CD4-positive, alpha-beta T cell treated with Interleukin-12 subunit alpha and Interleukin-12 subunit beta, for 1 hour (primary cell): ENCODE measurements around the gene HDGF.

ENCODE experiments used
- DNase-seq: peaks from one replicate; pipeline ENCODE4 v3.0.0-alpha.2; 2020

Gene HDGF

DNA sequence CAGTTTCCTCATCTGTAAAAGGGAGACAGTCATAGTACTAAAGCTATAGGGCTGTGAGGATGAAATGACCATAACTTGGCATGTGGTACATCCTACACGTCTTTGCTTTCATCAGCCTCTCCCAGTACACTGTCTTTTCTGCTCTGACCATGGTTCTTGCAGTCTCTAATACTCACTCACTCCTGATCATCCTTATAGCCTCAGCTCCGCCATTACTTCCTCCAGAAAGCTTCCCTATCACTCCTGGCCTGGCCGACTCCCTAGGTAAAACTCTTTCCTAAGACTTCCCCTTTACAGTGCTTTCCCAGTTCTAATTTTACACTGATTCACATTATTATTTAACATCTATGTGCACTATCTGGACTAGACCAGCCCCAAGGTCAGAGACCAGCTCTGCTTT lies 5.6 kb downstream of the HDGF start:
- no peak for DNase-seq

DNA sequence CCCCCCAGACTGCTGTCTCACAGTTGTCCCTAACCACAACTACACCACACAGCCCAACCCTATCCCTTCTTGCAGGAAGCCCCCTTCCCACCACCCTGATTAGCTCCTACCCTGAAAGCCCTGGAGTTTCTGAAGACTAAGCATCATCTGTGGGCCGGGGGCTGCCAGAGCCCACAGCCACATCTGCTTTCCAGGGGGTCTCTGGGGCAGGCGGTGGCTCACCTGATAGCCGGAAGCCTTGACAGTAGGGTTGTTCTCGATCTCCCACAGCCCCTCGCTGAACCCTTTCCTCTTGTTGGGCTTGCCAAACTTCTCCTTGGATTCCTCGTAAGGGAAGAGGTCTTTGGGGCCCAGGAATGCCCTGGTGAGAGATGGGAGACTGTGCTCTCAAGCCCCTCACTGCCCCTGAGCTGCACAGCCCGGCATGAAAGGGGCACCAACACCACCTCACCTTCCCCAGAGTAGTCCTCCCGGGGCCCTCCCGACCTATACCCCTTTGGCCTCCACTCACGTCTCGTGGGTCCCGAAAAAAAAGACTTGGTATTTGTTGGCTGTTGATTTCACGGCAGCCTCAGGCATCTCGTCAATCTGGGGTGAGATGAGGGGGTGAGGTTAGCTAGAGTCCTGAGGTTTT lies 6.6 kb downstream of the HDGF start:
- DNase-seq: no peak

DNA sequence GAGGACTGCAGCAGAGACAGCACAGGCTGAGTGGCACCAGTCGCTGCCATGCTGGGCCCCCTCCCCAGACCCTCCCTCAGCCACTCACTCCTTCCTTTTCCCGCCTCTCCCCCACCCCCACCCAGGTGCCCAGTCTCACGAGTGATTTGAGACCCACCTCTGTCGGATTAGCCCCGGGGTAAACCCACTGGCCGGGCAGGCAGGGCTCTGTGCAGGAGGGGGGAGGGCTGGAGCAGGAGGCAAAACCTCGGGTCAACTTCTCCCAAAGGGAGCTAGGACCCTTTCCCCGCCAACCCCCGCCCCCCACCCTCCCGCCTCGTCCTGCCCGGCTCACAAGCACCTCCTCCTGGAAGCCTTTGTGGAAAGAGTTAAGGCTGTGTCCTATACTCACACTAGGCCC lies 7.1 kb downstream of the HDGF start:
- no peak for DNase-seq

DNA sequence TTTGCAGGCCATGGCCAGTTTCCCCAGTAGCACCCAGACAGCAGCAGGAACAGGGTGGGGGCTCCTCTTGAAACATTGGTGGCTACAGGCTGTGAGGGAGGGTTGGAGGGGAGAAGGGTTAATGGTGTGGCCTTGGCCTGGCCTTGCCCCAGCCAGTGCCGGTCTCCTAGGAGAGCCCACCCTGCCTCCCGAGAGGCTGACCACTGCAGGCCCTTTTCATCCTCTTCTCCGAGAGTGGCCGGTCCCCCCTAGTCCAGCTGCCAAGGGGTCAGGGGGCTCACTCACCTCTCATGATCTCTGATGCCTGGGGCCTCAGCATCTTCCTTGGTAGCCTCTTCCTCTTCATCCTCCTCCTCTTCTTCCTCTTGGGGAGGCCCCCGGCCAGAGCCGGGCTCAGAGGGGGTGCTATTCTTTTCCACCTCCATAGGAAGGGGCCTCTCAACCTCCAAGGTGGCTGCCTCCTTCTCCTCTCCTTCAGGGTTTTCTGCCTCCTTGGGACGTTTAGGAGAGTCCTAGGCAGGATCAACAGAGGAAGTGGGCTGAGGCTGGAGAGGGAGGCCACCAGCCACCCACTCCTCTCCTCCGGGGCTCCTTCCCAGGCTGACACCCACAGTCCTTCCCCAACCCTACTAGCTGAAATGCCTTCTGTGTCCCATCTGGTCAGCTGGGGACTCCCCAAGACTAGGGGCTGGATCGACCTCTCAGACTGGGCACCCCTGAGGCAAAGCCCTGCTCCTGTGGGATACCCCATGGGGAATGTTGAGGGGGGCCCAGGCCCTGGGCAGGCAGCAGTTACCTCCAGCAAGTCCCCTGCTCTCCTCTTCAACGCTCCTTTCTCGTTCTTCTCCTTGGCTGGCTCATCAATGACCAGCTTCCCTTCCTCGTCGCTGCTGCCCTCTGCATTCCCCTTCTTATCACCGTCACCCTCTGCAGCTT lies 7.8 kb downstream of the HDGF start:
- no peak for DNase-seq

DNA sequence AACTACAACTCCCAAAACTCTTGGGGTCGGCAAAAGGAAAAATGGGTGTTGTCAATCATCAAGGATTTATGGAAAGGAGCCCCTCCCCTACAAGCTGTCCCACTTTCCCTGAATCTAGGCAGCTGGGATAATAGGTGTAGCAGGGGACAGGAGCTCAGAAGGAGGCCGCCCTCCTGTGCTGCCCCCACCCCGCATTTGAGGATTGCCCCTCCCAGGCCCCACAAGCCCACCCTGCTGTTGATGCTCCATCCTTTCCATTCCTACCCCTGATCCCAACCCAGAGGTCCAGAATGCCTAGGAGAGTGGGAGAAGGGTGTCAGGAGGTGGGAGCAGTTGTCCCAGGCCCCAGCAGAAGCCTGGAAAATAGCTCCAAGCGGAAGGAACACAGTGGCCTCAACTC lies 8.7 kb downstream of the HDGF start:
- DNase-seq: no peak

DNA sequence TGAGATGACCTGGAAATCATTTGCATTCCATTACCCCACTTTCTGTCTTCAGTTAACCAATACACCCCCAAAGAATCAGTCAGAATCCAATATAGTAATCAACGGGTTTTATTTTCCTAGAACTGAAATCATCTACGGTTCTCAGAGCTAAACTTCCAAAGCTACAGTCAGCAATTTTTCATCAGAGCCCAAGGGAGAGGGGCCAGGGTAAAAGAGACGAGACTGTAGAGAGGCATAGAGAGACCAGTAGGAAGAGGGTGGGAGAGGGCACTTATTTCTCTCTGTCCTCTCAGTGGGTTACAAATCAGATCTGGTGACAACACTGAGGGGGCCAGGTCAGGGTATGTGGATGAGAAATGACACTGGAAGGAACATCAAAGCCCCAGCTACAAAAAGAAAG lies 9.5 kb downstream of the HDGF start:
- no peak for DNase-seq

DNA sequence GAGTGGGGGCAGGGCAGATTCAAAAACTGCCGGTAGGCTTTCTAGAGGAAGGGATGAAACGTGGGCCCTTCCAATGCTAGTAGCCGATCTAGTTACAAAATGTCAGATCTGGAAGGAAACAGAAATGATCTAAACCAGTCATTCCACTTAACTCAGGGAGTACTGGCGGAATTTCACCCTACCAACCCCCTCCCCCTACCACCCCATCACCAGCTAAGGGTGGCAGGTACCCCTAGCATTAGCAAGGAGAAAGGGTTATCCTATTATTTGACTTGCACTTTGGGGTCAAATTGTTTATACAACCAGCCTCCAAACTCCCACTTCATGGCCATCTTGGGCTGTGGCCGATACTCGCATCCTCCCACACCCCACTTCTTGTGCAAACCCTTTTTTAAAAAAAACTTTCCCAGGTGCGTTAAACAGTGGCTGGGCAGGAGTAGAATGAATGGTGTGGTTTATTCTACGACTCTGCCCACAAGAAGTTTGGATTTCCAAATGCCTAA lies 9.9 kb downstream of the HDGF start:
- DNase-seq: no peak

DNA sequence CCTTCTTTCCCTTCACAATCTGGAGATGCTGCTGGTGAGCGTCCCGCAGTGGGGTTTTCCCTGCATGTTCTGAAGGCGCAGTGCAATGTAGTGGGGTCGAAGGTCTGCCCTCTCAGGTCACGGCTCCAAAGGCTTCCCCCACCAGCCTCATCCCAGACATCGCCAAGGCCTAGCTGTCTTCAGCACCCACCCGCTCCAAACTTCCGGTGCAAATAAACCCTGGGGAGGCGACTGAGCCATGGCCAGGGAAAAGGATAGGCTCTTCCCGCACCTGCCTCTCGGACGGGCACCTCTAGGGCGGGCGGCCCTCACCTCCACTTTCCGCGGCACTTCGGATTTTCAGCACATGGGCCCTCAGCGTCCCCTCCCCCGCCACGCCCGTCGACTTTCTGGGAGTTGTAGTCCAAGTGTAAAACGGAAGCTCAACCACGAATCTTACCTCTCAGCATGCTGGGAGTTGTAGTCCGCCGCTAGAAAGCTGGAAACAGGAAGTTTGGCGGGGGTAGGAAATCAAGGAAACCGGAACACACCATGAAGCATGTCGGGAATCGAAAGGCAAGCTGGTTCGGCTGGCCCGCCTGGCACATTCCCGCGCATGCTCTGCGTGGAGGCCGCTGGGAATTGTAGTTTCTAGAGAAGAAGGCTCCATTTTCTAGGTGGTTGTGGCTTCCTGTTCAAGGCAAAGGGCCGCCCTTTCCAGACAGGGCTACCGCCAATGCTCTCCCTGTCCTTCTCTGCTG lies 10.6 kb downstream of the HDGF start, which contains the start of gene MRPL24:
Gene MRPL24, minus strand, starts transcription at position 348 of the 740 bp plus-strand sequence. CDS start 2,384 bp downstream, outside the sequence.
- DNase-seq: peak; percentile 99

DNA sequence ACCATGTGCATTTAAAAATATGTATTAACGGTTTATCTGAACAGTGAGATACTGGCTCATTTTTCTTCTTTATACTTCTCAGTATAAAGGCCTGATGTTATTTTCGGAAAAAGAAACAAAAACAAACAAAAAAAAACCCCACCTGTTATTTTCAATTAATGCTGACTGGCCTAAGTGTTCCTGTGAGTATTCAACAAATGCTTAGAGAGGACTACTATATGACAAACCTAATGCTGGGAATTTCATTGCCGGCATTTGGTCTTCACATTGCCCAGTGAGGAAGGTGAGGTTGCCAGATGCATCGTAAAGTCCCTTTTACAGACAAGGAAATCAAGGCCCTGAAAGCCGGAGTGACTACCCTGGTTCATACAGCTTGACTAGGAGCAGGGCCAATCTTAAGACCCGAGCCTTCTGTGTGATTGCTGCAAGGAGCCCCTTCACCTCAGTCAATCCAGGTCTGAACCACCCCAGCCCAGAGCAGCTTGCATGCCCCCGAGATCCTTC lies 11.2 kb downstream of the HDGF start:
- DNase-seq: no peak

DNA sequence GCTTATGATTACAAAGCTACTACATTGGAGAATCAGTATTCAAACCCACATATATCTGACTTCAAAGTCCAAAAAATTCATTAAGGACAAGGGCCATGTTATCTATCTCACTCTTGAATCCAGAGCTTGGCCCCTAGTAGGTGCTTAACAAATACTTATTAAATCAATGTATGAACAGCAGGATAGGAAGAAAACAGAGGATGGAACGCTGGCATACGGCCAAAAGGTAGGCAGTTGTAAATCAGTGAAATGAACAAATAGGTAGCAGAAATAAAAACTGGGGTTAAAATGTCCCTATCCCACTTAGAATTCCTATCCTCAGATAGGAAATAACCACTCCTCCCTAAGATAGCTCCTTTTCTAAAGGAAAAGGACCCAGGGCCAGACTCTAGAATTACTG lies 12.6 kb downstream of the HDGF start:
- DNase-seq: no peak

DNA sequence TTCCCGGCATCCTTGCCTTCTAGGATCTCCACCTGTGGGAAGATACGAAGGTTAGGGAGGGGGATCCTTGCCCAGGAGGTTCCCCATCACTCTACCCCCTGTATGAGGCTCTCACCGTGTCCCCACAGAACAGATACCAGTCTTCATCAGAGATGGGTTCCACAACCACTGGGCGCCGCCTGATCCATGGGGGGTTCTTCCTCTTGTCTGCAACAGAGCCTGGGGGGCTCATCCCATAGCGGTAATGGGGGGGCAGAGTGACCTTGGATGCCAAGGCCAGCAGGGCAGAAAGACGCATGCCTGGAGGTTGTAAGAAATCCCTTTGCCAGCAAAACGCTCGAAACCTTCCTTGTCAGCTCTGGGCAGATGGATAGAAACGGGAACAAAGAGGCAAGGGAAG lies 13.1 kb downstream of the HDGF start:
- no peak for DNase-seq

DNA sequence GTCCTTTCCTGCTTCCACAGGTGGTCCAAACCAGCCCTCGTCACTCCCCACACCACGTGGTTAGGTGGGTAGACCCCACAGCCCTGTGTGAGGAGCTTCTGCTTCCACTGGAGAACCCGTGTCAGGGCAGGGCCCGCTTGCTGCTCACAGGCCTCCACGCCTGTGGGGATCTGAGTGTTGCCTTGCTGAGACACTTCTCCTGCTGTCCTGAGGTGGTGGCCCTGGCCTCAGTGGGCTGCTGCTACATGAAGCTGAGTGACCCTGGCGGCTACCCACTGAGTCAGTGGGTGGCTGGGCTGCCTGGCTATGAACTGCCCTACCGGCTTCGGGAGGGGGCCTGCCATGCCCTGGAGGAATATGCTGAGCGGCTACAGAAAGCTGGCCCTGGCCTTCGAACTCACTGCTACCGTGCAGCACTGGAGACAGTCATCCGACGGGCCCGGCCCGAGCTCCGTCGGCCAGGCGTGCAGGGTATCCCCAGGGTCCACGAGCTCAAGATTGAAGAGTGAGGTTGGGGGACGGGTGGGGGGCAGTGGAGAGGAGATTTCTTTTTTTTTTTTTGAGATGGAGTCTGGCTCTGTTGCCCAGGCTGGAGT lies 17.4 kb downstream of the HDGF start:
- no peak for DNase-seq

DNA sequence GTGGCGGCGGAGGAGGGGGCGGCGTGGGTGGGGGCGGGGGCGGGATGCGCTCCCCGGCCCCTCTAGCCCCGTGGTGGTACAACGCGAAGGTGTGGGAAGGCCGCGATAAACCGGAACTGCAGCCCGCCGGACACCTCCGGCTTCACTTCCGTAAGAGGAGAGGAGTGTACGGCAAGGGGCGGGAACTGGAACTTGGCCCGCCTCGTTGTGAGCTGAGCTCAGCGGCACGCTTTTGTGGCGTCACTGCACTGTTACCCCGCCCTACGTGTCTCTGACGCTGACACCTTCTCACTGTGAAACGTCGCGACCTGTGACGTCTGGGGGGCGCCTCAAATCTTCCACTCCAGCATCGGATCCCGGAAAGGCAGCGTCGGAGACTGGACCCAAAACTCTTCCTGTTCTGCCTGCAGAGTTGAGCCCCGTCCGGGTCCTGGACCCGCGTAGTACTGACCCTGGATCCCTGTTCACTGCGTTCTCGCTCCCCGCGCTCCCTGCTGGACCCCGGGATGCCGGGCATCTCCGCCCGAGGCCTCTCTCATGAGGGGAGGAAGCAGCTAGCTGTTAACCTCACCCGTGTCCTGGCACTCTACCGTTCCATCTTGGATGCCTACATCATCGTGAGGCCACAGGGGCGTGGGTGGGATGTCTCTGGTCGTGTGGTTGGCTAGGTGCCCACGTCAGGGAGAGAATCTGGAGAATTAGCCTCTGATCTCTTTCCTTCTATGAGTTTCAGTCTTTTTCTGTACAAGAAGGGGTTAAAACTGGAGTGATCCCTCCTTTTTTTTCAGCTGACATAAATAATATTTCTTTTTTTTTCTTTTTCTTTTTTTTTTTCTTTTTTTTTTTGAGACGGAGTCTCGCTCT lies 22.6 kb downstream of the HDGF start, which contains the start of gene ISG20L2:
Gene ISG20L2, minus strand, starts transcription at position 168 of the 864 bp plus-strand sequence. CDS start 1,114 bp downstream, outside the sequence.
- DNase-seq: peak; percentile 97

DNA sequence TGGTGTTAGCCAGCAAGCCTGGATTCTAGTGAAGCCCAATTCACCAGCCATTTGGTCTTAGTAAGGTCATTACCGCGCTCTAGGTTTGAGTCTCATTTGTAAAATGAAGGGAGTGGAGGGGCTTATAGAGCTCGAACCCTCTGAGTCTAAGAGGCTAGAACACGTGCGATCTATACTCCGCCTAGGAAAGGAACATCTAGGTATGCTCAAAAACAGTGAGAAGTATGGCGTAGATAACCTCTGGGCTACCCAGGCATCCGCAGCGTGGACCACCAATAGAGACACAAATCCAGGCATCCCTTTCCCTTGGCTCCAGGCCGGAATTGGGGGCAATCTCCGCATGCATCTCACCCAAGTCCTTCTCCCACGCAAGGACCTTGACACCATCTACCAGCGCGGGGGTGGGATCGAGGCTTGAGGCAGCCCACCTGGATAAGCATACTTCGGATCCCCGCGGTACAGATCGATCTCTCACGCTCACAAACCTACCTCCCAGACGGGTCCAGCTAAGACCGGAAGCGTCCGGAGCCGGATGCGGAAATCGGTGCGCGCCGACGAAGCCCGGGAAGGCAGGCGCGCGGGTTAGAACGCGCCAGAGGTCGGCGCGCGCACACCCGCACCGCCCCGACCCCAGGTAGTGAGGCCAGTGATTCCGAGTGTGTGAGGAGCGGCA lies 23.4 kb downstream of the HDGF start, which contains the start of gene METTL25B:
Gene METTL25B, plus strand, starts transcription at position 544 of the 673 bp plus-strand sequence. CDS start 636 bp downstream, outside the sequence.
- DNase-seq: peak; percentile 80

DNA sequence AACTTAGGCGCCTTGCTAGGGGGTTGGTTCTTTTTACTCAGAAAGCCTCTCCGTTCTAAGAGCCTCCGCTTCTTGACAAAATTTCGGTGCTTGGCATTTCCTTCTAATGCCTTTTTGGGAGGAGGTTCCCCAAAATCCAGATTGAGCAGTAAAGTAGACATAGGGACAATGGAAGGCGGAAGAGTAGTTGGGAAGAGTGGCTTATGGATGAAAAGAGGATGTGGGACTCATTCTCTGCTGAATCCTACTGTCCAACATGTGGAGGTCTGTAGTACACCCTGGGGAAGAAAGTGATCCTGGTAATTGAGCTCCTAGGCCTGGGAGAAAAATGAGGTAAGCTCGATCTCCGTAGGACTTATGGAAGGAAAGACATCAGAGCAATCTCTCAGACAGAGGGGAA lies 24.0 kb downstream of the HDGF start:
- DNase-seq: no peak

DNA sequence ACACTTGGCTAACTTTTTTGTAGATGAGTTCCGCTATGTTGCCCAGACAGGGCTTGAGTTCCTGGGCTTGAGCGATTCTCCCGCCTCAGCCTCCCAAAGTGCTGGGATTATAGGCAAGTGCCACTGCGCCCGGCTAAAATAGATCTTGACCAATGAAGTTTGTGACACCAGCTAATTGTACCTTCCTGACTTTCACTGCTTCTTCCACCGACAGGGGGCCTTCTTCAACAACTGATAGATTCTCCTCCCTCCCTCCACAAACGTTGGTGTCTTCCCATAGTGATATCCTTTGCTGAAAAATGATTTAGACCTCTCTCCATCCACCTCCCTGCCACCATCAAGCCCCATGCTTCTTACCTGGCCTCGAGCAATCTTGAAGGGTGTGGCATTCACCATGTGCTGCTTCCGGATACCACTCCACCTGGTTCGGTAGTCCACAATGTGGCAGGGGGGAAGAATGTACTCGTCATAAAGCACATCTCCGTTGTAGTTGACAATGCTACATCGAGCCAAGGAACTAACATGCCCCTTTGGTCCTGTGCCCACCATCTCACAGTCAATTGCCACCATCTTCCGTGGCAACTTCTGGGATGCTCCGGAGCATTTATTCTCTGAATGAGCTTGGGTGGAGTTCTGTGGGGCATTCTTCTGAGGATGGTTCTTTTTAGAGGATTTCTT lies 24.8 kb downstream of the HDGF start:
- DNase-seq: peak; percentile 65

DNA sequence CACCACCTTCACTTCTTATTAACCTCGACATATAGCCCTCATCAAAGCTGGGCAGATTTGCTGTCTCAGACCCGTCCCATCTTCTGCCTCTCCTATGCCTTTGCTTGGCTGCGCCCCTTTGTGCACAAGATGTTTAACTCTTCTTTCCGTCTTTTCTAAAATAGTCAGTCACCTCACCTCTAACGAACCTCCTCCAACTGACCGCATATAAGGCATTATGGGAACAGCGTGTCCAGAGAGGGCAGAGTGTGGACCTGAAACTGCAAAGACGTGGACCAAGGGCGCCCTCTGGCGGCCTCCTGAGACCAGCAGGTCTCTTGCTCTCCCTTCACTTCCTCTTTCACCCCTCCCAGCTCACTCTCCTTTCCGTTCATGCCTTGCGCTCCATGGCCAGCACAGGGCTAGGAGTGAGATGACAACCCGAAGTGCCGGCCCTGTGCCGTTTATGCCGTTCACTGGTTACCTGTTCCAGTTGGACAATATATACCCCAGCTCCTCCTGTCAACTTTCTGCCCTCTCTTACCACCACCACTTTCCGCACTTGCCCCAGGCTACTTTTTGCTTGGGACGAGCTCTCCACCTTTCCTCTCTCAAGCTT lies 25.7 kb downstream of the HDGF start:
- peak; percentile 84 for DNase-seq

DNA sequence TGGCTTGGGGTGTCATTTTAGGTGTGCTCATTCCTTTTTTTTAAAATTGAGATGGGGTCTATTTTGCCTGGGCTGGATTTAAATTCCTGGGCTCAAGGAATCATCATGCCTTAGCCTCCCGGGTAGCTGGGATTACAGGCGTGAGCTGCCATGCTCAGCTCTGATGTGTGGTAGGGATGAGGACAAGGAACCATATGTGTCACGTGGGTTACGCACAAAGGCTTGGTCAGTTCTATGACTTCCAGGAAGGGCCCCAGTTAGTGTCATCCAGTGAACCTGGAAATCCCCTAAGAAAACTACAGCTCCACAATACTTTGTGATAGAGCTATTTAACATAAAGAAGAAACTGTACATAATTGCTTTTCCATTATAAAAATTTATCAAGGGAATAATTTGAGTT lies 29.9 kb downstream of the HDGF start:
- DNase-seq: no peak

DNA sequence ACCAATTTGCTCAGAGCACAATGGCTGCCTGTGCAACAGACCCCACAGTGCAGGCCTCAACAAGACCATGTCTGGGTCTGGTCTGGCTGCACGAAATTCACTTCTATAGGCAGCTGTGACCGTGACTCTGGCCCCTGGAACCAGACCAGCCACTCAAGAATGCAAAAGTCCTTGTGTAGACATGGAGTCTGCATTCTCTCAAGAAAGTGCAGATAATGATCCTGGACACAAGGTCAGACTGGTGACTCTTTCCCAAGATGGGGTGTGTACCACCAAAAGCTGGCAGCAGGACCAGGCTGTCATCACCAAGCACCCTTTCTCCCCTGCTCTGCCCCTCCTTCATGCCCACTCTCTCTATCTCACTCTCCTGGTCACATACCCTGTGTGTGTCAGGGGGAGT lies 30.3 kb downstream of the HDGF start:
- DNase-seq: no peak

DNA sequence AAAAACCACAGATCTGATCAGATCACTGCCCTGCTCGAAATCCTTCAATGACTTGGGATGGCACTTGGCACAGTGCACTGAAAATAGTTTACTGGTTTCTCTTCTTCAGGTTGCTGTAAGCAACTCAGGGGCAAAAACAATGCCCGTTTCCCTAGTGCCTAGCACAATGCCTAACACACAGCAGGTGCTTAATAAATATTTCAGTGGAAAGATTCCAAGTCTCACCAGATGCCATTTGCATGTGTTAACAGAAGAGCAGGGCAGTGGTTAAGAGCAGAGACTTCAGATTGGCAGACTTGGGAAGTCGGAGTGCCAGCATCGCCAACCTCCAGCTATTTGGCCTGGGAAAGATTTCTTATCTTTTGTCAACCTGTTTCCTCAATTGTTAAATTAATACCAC lies 34.1 kb downstream of the HDGF start:
- DNase-seq: no peak
